ENCODE results near the gene KPNA4.

DNA sequence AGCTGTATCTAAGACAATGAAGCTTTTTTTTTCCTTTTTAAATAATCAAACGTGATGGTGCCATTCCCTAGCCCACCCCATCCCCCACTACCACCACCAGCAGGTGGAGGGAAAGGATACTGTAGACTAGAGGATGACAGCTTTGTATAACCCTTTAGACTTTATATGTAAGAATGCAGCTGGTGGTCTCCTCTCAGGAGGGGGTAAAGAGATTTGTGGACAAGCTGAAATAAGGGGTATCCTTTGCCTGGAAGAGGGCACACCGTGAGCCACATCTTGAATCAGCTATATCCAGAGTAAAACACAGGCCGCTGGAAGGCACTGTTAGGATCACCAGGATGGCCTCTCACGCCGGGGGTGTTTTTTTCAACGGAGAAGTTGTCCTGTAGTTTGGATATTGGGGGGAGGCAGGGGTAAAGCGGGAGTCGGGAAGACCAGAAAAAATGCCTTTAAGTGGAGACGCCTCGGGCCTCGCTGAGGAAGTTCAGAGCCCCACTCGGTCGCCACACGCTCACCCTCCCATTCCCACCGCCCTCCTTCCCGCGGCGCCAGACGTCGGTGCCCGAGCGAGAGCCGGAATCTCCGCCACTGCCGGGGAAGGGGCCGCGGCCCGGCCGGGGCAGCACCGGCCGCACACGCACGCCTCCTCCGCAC is 986 bp downstream of the KPNA4 start:
- TF ChIP-seq, protein P1, sequence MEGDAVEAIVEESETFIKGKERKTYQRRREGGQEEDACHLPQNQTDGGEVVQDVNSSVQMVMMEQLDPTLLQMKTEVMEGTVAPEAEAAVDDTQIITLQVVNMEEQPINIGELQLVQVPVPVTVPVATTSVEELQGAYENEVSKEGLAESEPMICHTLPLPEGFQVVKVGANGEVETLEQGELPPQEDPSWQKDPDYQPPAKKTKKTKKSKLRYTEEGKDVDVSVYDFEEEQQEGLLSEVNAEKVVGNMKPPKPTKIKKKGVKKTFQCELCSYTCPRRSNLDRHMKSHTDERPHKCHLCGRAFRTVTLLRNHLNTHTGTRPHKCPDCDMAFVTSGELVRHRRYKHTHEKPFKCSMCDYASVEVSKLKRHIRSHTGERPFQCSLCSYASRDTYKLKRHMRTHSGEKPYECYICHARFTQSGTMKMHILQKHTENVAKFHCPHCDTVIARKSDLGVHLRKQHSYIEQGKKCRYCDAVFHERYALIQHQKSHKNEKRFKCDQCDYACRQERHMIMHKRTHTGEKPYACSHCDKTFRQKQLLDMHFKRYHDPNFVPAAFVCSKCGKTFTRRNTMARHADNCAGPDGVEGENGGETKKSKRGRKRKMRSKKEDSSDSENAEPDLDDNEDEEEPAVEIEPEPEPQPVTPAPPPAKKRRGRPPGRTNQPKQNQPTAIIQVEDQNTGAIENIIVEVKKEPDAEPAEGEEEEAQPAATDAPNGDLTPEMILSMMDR (IDR thresholded peaks at IDR 0.05; ENCODE audit: borderline replicate concordance, extremely low read depth, low read length, poor library complexity, severe bottlenecking) = no peak
- TF ChIP-seq EZH2 (IDR thresholded peaks at IDR 0.05; ENCODE audit: borderline replicate concordance, low read depth, low read length, severe bottlenecking) = no peak
